A673 (cell line): ENCODE data around the gene NLK.

ENCODE experiments used
- CTCF ChIP-seq: fragments of 300-800, 200-600 bp; sonication (generic); conservative IDR thresholded peaks from 2 replicates; pipeline ENCODE4 v1.5.1; 2017; ENCODE audit warnings: low read depth, mild to moderate bottlenecking, antibody characterized with exemption, low read length, moderate library complexity, mixed read lengths
- EZH2 ChIP-seq: fragments of 200-600 bp; sonication (generic); IDR thresholded peaks from 2 replicates; pipeline ENCODE4 v1.6.1; 2017; ENCODE audit warnings: borderline replicate concordance, low read depth, mild to moderate bottlenecking, mixed read lengths, antibody characterized with exemption, low read length; ENCODE audit not compliant: poor library complexity, severe bottlenecking

DNA sequence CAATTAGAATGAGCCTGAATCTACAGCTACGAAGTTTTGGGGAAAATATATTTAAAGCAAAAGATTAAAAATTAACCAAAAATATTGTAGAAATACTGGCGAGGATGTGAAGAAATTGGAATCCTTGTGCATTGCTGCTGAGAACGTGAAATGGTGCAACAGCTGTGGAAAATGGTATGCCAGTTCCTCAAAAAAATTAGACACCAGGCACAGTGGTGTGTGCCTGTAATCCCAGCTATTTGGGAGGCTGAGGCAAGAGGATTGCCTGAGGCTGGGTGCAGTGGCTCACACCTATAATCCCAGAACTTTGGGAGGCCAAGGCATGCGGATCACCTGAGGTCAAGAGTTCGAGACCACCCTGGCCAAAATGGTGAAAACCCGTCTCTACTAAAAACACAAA lies 156.6 kb downstream of the NLK start:
- TF ChIP-seq CTCF, result no peak
- TF ChIP-seq EZH2, result no peak
